SH-SY5Y (cell line): Measurements from ENCODE around the gene SIGLEC12.

Source experiments
- GATA2 ChIP-seq: IDR thresholded peaks from 2 replicates; pipeline ENCODE4 v1.6.1; 2011; ENCODE audit warnings: mild to moderate bottlenecking, low read depth, low read length
- GATA3 ChIP-seq: IDR thresholded peaks from 2 replicates; pipeline ENCODE4 v1.6.1; 2011; ENCODE audit warnings: low read depth, mild to moderate bottlenecking, low read length, moderate library complexity

- TF ChIP-seq GATA2 (no peak), GATA3 (no peak)
Measured at GRCh38 chr19:51508059-51508733, 6.6 kb upstream of the SIGLEC12 start.
